GM08714 (cell line): ENCODE measurements around the gene GRM5.
"Not testable (repeated sequence)": the region's sequence is repeated elsewhere in the genome, so short reads cannot be mapped to it uniquely, and the experiment has no call there.

ENCODE experiments used
- H3K4me3 ChIP-seq: fragments of 200-500 bp; sonication (Bioruptor generic); 2 replicates; pipeline ENCODE4 v1.5.1; 2014; ENCODE audit warnings: mild to moderate bottlenecking, low read length, inconsistent platforms
- ZNF274 ChIP-seq: IDR thresholded peaks from 2 replicates; pipeline ENCODE4 v1.6.1; 2012; ENCODE audit warnings: mild to moderate bottlenecking, low read depth, low read length

Gene GRM5

GRCh38 chr11:88861618-88862017, 204.2 kb downstream of the GRM5 start:
- no peak for TF ChIP-seq ZNF274
- H3K4me3 ChIP-seq = no peak overlapping the region

DNA sequence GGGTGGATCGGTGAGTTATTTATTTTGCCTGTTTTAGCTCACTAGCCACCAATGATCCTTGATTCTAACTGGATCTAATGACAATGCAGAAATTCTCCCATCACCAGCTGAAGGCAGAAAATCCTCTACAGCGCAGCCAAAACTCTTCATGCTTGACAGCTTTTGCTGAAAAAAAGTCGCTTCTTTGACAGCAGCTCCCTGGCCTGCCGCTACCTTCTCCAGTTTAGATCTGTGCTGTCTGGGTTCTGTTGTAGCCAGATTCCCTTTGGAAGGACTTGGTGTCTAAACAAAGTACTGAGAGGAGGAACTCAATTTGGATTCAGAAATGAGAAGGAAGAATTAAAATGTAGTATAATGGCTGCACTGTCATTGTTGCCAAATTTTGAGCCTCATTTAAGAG, 205.4 kb downstream of the GRM5 start:
- not testable (repeated sequence) for H3K4me3 ChIP-seq

DNA sequence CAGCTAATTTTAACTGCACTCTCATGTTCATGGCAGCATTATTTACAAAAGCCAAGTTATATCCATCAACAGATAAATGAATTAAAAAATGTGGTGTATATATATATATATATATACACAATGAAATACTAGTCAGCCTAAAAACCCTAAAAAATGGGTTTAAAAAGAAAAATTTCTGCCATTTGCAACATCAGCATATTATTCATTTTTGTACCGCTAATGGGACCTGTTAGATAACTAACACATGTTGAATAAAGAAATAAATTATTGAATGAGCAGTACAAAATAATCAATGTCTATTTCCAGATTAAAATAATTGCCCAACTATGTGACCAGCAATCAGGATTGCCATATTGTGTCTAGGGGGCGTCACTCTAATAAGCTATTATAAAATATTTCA, 211.8 kb downstream of the GRM5 start:
- H3K4me3 ChIP-seq = not testable (repeated sequence)

GRCh38 chr11:88851547-88851946, 214.2 kb downstream of the GRM5 start:
- not testable (repeated sequence) for H3K4me3 ChIP-seq

- not testable (repeated sequence) for H3K4me3 ChIP-seq
Measured at GRCh38 chr11:88849773-88850172, 216.0 kb downstream of the GRM5 start.

- no peak overlapping the region for H3K4me3 ChIP-seq
- TF ChIP-seq ZNF274 = no peak
Measured at GRCh38 chr11:88849368-88849767, 216.4 kb downstream of the GRM5 start.

GRCh38 chr11:88846266-88846665, 219.5 kb downstream of the GRM5 start:
- not testable (repeated sequence) for H3K4me3 ChIP-seq

GRCh38 chr11:88844941-88845340, 220.8 kb downstream of the GRM5 start:
- not testable (repeated sequence) for H3K4me3 ChIP-seq

GRCh38 chr11:88843766-88844426, 221.9 kb downstream of the GRM5 start:
- not testable (repeated sequence) for H3K4me3 ChIP-seq

DNA sequence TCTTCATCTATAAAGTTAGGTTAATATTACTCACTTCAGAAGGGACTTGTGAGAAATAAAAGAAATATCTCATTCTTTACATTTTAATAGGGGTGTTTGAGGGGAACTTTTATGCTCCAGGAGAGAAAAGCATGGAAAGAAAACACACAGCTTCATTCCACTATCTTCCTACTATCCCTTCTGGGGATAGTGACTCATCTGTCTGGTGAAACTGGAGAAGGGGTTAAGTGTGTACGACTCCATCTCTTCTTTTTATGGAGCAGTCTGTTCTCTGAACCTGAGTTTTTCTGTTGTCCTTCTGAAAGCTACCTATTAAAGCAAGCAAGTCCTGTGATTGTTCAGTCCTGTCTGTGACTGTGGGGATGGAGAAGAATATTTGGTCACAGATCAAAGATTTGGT, 227.6 kb downstream of the GRM5 start:
- H3K4me3 ChIP-seq = not testable (repeated sequence)

DNA sequence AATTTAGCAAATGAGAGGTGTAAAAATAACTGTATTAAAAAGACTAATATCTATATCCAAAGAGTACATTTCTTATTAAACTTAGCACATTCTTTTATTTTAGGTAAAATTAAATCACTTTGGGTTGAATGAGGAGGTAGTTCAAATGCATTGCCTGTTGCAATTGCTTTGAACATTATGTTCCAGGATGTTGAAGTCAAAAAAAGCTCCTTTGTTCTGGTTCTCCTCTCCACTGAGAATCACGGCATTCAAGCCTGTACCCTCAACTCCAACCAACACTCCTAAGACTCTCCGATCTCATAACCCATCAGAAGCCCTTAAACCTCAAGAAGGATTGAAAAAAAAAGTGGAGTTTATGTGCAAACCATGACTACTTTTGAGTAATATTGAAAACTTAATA, 230.1 kb downstream of the GRM5 start:
- H3K4me3 ChIP-seq = not testable (repeated sequence)

DNA sequence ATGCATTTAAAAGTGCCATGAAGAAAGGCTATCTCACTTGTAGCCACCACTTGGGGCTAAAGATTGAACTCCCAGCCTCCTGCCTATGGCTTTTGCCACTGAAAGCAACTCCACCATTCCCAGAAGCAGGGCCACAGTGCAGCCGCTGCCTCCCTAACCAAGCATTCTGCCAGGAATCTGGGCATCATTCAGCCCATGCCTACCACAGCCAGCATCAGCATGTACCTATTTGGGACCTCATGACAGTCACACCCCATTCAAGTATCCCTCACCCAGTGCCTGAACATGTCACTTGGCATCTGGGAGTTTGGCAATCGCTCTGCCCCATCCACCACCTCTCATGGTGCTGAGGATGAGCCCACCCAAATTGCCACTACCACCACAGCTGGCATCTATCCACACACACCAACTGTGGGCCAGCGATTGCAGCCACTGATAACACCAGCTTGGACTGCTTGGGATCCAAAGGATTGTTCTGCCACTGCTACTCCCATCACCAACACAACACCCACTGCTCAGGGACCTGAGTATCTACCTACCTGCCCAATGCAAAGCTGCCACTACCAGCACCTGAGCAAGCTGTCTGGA, 234.4 kb downstream of the GRM5 start:
- no peak for TF ChIP-seq ZNF274
- no peak overlapping the region for H3K4me3 ChIP-seq

DNA sequence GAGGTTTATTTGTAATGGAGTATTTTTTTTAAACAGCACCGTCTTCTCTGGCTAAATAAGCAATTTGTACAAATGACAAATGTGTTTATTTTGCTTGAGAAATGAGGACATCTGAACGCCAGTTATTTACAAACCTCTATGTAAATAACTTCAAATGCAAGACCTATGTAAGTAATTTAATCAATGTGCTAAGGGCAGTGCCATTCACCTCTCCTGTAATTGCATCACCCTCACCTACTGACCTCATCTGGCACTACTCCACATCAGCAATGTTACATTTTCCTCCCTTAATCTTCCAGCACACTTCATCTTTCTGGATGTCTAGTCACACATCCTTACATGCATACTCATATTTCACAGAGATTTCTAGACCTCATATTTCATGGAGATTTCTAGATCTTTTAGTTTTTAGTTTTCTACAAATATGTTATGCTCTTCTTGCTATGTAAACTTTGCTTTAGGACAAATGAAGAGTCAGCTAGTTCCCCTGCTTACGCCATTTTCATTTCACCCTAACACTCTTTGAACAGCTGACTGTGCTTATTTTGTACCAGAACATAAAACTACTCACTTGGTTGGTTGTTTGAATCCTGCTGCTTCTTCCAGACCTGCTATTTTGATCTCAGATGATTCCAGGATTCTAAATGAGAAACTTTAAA, 238.6 kb downstream of the GRM5 start:
- no peak overlapping the region for H3K4me3 ChIP-seq
- no peak for TF ChIP-seq ZNF274

GRCh38 chr11:88819616-88820015, 246.2 kb downstream of the GRM5 start:
- no peak overlapping the region for H3K4me3 ChIP-seq
- no peak for TF ChIP-seq ZNF274

DNA sequence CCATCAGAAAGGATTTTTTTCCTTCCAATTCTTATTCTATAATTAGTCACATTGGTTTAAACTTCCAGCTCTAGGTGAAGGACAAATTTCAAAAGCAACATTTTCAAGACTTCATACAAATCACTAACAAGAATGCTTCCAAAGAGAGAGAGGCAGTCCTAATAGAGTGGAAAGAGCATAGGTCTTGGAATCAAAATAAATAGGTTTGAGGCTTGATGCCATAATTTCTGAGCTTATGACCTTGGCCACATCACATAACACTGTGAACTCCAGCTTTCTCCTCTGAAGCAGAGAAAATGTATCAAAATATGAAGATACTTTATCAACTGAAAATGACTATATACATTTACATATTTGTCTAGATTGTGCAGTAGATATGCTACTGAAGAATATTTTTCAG, 246.8 kb downstream of the GRM5 start:
- H3K4me3 ChIP-seq = no peak overlapping the region
- TF ChIP-seq ZNF274 = no peak

DNA sequence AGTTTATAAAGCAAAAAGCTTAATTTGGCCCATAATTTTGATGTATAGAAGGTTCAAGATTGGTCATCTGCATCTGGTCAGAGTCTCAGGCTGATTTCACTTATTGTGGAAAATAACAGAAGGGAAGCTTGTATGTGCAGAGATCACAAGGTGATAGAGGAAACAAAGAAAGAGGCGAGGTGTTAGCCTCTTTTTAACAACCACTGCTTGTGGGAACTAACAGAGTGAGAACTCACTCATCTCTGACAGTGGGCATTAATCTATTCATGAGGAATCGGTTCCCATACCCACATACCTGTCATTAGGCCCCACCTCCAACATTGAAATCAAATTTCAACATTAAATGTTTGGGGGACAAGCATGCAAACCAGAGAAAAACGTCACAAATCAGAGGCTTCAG, 250.3 kb downstream of the GRM5 start:
- no peak overlapping the region for H3K4me3 ChIP-seq
- no peak for TF ChIP-seq ZNF274
